ENCODE data around the gene KCNMA1.

The KCNMA1 gene

DNA sequence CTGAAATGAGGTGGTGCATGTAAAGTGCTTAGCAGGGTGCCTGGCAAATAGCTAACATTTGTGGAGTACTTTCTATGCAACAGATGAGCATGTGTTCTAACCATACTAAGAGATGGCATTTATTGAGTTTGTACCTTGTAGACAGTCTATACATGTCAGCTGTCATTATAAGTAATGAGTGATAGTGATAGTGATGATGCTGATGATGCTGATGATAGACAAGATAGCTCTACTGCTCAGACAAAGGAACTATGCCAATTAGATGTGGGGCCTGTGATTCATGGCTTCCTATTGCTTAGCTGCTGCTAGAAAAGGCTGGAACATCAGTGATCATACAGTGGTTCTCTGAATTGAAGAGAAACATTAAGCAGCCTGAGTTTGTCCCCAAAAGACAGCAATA lies 585.8 kb downstream of the KCNMA1 start:
- in situ Hi-C loops (cut with MboI; ENCODE audit: low sequenced_read_pairs) = no loop called here

DNA sequence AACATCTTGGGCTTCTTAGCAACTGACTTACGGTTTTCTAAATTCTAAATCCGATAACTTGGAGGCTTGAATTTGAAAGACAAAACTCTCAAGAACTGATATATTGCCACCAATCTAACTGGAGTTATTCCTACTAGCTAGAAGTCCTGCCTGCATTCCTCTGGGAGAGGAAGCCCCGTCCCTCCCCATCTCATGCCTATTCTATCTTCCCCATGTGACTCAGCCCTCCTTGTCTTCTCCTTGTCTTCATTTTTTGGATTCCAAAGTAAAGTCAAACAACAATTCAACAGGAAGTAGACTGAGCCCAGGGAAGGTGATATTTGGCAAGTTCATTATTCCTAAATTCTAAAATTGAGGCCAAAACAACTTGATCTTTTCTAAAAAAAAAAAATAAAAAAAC lies 587.7 kb downstream of the KCNMA1 start:
- in situ Hi-C loops (cut with MboI; ENCODE audit: low sequenced_read_pairs) = no loop called here

DNA sequence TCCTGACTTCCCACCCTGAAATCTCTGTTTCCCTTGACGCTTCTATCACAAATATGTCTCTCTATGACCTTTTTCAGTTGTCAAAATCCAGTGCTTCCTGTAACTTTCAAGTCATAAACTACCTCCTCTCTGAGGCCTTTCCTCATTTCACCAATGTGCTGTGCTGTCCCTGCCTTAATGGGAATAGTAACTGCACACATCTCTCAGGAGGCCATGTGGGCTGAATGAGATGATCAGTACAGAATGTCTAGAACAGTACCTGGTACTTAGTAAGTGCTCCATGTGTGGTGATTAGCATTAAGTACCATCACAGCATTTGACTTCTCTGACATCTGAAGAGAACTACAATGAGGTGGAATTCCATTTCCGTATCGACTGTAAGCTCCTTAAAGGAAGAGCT lies 588.5 kb downstream of the KCNMA1 start:
- in situ Hi-C loops (cut with MboI; ENCODE audit: low sequenced_read_pairs) = no loop called here

- in situ Hi-C loops (cut with MboI; ENCODE audit: low sequenced_read_pairs) = no loop called here
These were observed 592.5 kb downstream of the KCNMA1 start for GRCh38 chr10:77045085-77045484.

GRCh38 chr10:77043420-77043763 lies 594.2 kb downstream of the KCNMA1 start:
- in situ Hi-C loops (cut with MboI; ENCODE audit: low sequenced_read_pairs) = no loop called here

GRCh38 chr10:77042706-77043419 lies 594.7 kb downstream of the KCNMA1 start:
- in situ Hi-C loops (cut with MboI; ENCODE audit: low sequenced_read_pairs) = no loop called here

DNA sequence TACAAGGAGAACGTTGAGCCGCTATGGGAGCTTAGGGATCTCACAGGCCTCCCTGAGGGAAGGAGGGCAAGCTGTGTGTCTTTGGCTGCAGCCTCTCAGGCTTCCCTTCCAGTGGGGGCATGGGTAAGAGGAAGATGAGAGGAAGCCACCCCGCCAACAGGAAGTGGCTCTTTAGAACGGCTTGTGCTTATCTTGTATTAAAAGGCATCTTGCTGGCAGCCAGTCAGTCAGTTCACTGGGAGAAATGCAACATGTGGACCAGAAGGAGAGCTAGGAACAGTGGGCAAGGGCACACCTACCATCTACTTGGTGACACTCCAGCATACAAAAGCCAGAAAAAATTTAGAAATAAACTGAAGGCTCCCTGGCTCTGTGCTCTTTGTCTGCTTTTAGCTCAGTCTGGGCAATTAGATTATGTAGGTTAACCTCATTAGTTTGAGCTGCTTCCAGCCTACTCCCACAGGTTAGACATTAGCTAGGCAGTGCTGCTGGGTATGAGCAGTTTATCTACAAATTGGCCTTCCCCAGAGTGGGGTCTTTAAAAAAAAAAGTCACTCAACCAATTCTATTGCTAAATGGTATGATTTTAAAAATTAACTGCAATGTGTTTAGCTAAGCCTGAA lies 595.9 kb downstream of the KCNMA1 start:
- in situ Hi-C loops (cut with MboI; ENCODE audit: low sequenced_read_pairs) = no loop called here

DNA sequence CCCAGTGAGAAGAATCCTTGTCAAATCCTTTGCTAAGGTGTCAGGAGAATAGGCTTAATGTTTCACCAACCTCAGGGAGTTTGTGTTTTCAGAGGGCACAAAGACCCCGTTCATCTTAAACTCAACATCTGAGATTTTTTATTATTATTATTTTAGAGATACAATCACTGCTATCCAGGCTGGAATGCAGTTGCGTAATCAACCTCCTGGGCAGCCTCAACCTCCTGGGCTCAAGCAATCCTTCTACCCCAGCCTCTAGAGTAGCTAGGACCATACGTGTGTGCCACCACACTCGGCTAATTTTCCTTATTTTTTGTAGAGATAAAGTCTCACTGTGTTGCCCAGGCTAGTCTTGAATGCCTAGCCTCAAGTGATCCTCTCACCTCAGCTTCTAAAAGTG lies 599.2 kb downstream of the KCNMA1 start:
- in situ Hi-C loops (cut with MboI; ENCODE audit: low sequenced_read_pairs) = no loop called here

- in situ Hi-C loops (cut with MboI; ENCODE audit: low sequenced_read_pairs) = no loop called here
These were observed 599.7 kb downstream of the KCNMA1 start for GRCh38 chr10:77037735-77038403.

DNA sequence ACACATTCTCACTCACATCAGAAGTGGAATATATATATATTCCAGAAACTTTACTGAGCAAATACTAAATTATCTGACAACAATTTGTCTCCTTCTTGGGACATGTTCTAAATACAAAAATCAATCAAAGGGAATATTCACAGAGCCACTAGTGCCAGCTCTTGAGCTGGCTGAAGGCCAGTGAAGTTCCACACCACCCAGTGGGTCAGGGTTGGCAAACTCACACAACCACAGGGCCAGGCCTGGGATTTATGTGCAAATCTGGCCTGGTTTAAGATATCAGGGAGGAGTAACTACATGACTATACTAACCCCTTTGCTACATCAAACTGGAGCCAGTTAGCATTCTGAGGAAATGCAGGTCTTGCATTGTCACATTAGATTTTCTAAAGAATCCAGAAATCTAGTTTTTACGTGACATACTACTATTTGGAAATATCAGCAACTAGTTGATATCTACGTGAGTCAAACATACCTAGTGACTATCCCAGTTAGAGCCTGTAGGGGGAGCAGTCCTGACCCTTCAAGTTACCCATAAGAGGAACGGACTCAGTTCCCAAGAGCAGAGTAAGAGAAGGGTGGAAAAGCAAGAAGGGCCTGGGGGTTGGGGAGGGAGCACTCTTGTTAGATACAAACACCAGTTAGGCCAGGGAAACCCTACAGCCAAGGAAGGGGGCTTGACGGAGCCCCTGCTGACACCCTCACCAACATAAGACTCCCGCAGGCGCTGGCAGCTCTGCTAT lies 600.4 kb downstream of the KCNMA1 start:
- in situ Hi-C loops (cut with MboI; ENCODE audit: low sequenced_read_pairs) = no loop called here

GRCh38 chr10:77036276-77036675 lies 601.3 kb downstream of the KCNMA1 start:
- in situ Hi-C loops (cut with MboI; ENCODE audit: low sequenced_read_pairs) = no loop called here

- in situ Hi-C loops (cut with MboI; ENCODE audit: low sequenced_read_pairs) = no loop called here
These were observed 602.8 kb downstream of the KCNMA1 start for GRCh38 chr10:77034795-77035194.

- in situ Hi-C loops (cut with MboI; ENCODE audit: low sequenced_read_pairs) = no loop called here
These were observed 603.4 kb downstream of the KCNMA1 start for GRCh38 chr10:77034240-77034639.

DNA sequence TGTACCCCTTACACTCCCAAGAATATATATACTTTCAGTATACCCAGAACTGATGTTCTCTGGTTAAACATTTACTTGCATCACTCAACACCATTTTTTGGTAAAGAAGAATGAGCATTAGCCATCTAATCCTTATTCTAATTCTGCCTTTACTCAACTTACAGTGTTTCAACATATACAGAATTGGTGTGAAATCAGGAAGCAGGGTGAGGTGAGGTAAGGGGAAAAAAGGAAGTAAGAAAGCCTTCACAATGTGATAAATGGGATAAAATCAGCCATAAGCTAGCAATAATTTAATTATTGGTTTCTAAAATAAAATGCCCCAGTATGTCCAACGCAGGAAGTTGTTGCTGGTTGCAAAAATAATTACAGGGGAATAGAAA lies 605.4 kb downstream of the KCNMA1 start:
- in situ Hi-C loops (cut with MboI; ENCODE audit: low sequenced_read_pairs) = no loop called here

- in situ Hi-C loops (cut with MboI; ENCODE audit: low sequenced_read_pairs) = no loop called here
These were observed 605.9 kb downstream of the KCNMA1 start for GRCh38 chr10:77031531-77032187.

- in situ Hi-C loops (cut with MboI; ENCODE audit: low sequenced_read_pairs) = no loop called here
These were observed 606.6 kb downstream of the KCNMA1 start for GRCh38 chr10:77030974-77031373.

DNA sequence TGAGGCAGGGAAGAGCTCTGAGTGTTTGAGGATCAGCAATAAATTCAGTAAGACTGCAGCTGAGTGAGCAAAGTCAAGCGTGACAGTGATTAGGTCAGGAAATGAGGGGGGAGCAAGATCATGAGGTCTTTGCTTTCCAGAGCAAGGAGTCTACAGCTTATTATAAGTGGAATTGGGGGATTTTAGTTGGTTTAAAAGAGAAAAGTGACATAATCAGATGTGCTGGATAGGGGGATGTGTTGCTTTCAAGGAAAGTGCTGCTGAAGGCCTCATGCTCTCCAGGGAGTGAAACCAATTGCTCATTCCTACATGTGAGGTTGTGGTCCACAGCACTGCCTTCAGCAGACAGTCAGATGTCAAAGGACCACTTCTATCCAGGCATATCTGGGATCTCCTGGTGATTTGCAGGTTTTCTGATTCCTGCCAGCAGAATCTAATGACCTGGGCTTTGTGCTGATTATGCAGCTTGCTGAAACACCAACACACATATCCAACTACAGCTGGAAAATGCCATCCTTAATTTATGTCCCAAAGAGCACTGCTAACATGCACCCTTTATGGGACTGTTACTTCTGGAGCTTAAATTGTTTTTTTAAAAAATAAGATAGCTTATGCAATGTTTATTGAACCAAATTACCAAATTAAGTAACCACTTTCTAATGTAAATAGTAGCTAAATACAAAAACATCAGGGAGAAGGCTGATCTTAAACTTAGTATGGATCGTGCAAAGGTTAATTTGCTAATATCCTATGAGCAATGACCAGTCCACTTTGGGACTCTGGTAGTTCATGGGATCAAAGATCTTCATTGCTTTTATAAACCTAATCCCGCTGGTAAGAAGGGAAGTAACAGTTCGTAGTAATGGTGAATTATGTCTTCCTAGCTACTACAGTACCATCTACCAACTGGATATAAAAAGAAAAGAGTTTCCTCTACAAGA lies 607.6 kb downstream of the KCNMA1 start:
- in situ Hi-C loops (cut with MboI; ENCODE audit: low sequenced_read_pairs) = no loop called here

DNA sequence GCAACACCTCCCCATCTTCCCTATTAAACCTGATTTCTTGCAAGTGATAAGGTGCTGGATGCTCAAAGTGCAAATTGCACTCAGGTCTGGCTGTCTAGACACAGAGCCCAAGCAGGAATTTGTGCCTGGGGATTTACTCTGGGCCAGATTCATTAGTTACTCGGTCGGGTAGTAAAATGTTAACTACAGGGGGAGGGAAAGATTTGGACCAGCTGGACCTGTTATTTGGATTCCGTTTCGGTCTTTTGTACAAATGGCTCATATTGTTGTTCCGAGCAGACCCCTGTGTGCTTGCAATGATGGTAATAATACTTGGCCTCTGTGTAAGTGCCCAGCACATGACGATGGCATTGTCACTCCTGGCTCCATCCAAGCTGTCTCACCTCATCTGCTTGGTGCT lies 609.6 kb downstream of the KCNMA1 start:
- in situ Hi-C loops (cut with MboI; ENCODE audit: low sequenced_read_pairs) = no loop called here

DNA sequence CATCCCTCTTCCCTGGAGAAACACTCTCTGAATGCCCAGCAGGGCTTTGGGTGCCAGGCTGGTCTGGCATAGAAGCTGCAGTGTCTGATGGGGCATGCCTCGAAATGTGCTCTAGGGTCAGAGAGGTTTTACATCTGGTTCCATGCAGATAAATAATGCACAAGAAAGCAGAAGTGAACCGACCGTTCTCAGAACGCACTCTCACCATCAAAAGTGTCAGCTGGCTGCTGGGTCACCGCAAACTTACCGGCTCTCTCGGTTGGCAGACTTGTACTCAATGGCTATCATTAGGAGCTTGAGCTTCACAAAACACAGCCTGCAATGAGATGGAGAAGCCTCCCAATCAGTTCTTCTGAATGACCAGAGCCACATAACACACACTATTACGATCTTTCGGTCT lies 610.0 kb downstream of the KCNMA1 start:
- in situ Hi-C loops (cut with MboI; ENCODE audit: low sequenced_read_pairs) = no loop called here

DNA sequence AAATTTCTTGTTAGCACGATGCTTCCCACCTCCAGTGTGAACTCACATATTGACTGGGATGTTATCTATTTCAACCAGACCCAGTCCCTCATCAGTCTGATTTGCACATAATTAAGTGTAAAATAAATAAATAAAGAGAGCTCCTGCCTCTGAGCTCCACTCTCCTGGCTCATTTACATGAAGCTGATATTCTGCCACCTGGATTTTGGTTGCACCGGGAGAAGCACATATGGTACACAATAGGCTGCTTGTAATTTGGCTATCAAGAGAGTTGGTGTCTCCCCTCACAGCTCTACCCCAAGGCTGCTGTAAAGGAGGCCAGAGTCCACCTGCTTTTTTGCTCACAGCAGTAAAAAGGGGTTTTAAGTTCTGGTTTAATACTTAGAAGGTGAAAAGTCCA lies 610.5 kb downstream of the KCNMA1 start:
- in situ Hi-C loops (cut with MboI; ENCODE audit: low sequenced_read_pairs) = no loop called here
